PFSK-1 (cell line): Measurements from ENCODE around the gene EXOC1.

Experiments
- FOXP2 ChIP-seq: optimal IDR thresholded peaks from 2 replicates; pipeline ENCODE3; 2011; ENCODE audit warnings: borderline replicate concordance, control low read depth, inconsistent platforms; ENCODE audit not compliant: insufficient read depth; ENCODE audit errors: extremely low read length, extremely low read depth
- POLR2AphosphoS5 ChIP-seq: IDR thresholded peaks from 2 replicates; pipeline ENCODE4 v1.6.1; 2012; ENCODE audit warnings: low read depth, mild to moderate bottlenecking, control low read depth, low read length, moderate library complexity
- REST ChIP-seq, 2 experiments: IDR thresholded peaks; 2 replicates each; pipeline versions ENCODE4 v1.6.1 to v1.8.0; 2011 to 2012; ENCODE audit warnings: low read depth in 2 of 2, low read length in 2 of 2, control low read depth in 1 of 2, inconsistent platforms in 1 of 2, mild to moderate bottlenecking in 1 of 2, moderate library complexity in 1 of 2; ENCODE audit not compliant: insufficient read depth in 1 of 2
- SIN3A ChIP-seq: IDR thresholded peaks from 2 replicates; pipeline ENCODE4 v1.6.1; 2012; ENCODE audit warnings: mild to moderate bottlenecking, low read length, moderate library complexity, borderline replicate concordance; ENCODE audit not compliant: insufficient read depth
- TAF1 ChIP-seq: IDR thresholded peaks from 2 replicates; pipeline ENCODE4 v1.6.1; 2012; ENCODE audit warnings: low read length, control low read depth, borderline replicate concordance; ENCODE audit not compliant: insufficient read depth

- TF ChIP-seq POLR2AphosphoS5 (no peak), TAF1 (no peak), SIN3A (no peak), FOXP2 (no peak), REST (IDR thresholded peaks at IDR 0.05; ENCODE audit: insufficient read depth in 1 of 2, low read depth in 2 of 2, low read length in 2 of 2) (no peak)
Measured at GRCh38 chr4:55951191-55951922, 97.9 kb downstream of the EXOC1 start.
